Epithelial cell of umbilical artery (primary cell): ENCODE data around the gene EXOC1. TPM values are rescaled to one million over a fixed set of nuclear protein-coding genes. Genes with fewer than 3 reads are reported as not detected.

Experiments used
- total RNA-seq: library from RNA; depleted of rRNA; stranded (reverse); fragments of >200 nt; gene quantifications from 2 replicates; pipeline ENCODE4 v1.2.3, GENCODE V29; 2014

Gene EXOC1, protein sequence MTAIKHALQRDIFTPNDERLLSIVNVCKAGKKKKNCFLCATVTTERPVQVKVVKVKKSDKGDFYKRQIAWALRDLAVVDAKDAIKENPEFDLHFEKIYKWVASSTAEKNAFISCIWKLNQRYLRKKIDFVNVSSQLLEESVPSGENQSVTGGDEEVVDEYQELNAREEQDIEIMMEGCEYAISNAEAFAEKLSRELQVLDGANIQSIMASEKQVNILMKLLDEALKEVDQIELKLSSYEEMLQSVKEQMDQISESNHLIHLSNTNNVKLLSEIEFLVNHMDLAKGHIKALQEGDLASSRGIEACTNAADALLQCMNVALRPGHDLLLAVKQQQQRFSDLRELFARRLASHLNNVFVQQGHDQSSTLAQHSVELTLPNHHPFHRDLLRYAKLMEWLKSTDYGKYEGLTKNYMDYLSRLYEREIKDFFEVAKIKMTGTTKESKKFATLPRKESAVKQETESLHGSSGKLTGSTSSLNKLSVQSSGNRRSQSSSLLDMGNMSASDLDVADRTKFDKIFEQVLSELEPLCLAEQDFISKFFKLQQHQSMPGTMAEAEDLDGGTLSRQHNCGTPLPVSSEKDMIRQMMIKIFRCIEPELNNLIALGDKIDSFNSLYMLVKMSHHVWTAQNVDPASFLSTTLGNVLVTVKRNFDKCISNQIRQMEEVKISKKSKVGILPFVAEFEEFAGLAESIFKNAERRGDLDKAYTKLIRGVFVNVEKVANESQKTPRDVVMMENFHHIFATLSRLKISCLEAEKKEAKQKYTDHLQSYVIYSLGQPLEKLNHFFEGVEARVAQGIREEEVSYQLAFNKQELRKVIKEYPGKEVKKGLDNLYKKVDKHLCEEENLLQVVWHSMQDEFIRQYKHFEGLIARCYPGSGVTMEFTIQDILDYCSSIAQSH
- total RNA-seq = 37.7 and 44.8 TPM in 2 replicates

DNA sequence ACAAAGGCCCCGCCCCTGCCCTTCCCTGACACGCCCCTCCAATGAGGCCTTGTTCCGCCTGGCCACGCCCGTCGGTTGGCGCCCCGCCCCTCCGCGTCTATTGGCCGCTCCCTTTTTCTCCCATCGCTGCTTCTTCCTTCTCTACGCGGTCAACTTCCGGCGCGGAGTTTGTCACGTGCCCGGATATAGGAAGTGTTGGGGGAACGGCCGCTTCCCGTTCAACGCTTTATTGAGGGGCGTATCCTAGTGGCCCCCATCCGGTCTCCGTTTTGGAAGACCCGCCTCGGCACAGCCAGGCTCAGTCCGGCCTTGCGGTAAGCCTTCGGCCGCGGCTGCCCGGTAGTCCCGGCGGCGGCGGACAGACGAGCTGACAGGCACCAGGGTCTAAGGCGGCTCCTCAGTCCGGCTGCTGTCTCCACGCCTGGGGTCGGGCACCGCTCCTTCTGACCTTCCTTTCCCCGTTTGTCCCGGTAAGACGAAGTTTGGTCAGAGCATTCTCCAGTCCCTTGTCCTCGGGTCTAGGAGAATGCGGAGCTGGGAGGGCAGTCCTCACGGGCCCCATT lies at the start of gene EXOC1:
TSS of gene EXOC1 (plus strand) at position 165 of the 563 bp plus-strand sequence. CDS start 4,676 bp downstream, outside the sequence.

DNA sequence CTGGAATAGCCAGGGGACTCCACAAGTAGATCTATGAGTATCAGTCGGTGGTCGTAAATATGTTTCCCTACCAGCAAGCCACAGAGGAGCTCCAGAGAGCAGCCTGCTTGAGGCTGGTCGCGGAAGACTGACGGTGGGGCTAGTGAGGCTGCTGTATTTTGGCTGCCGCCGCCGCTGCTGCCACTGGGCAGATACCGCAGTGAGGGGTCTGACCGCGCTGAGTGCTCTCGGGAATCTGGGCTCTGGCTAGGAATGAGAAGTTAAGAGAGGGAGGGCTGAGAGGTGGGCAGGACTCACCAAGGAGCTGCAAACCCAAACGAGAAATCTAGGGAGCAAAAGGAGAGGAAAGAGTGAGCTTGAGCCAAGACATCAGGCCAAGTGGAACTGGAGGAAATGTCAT lies 33.8 kb upstream of the EXOC1 start, which contains the start of gene EXOC1L:
TSS of gene EXOC1L (plus strand) at position 157 of the 400 bp plus-strand sequence. CDS start at position 394, 237 bp downstream.

GRCh38 chr4:55948726-55949481 lies 95.5 kb downstream of the EXOC1 start, which contains the start of gene CEP135:
TSS of gene CEP135 (plus strand) at chr4:55948945. CDS start at chr4:55952131, 3,186 bp downstream.

Other genes with a start within 250 kb of the EXOC1 start
- not detected in 2 replicates for gene NMU, start 217.3 kb upstream of the EXOC1 start, total RNA-seq
- not detected in 2 replicates for gene EXOC1L, start 33.9 kb upstream of the EXOC1 start, total RNA-seq
- 7.5 and 10.6 TPM in 2 replicates for gene CEP135, start 95.3 kb downstream of the EXOC1 start, total RNA-seq